ENCODE results near the gene SLC9A4. TPM values are rescaled to one million over a fixed set of nuclear protein-coding genes. Genes with fewer than 3 reads are reported as not detected.

Gene SLC9A4
- total and polyA plus RNA-seq, 2 of the 4 experiments (the other 2 are of a cell fraction), result not detected

DNA sequence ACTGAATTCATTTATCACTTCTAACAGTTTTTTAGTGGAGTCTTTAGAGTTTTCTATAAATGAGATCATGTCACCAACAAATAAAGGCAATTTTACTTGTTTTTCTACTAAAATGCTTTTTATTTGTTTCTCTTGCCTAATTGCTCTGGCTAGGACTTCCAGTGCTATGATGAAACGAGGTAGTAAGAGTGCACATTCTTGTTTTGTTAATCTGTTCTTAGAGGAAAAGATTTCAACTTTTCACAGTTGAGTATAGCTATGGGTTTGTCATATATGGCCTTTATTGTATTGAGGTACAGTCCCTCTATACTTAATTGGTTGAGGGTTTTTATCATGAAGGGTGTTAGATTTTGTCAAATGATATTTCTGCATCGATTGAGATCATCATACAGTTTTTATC, 44.5 kb upstream of the SLC9A4 start:
- H2AFZ ChIP-seq (replicated peaks; ENCODE audit: low read length, poor library complexity), result no peak overlapping the region
- no peaks in the 10 kb centered on the region for H3K4me1 ChIP-seq (ENCODE audit: control insufficient read depth, insufficient read depth, low read length)
- no peak overlapping the region for H3K14ac ChIP-seq (replicated peaks; ENCODE audit: low read depth, low read length)
- no peak overlapping the region for H3K56ac ChIP-seq (ENCODE audit: extremely low read depth, insufficient read depth, low read length)
- H3K4me3 ChIP-seq (ENCODE audit: insufficient read depth, low read depth, low read length), result no peak overlapping the region
- ChIA-PET POLR2A (ENCODE audit: unreplicated experiment) (no interaction called here), CTCF (no interaction called here)
- ATAC-seq (ENCODE audit: low read depth), result no peak
- DNase-seq, result no peak
- dilution Hi-C loops (cut with HindIII; ENCODE audit: low sequenced_read_pairs, unreplicated experiment) (no loop called here), in situ Hi-C loops (cut with MboI; ENCODE audit: low sequenced_read_pairs) (no loop called here), intact Hi-C loops (cut with micrococcal nuclease) (no loop called here)
- no peaks in the 10 kb centered on the region for H3K9me3 ChIP-seq (ENCODE audit: control insufficient read depth, insufficient read depth, low read length)
- H2AK9ac ChIP-seq (replicated peaks; ENCODE audit: low read depth, low read length, poor library complexity), result no peak overlapping the region
- no peak overlapping the region for H3K4ac ChIP-seq (ENCODE audit: low read depth, low read length)
- H3K9ac ChIP-seq (ENCODE audit: low read depth, low read length), result no peak overlapping the region
- H3K79me1 ChIP-seq (ENCODE audit: low read depth in 1 of 2, low read length in 2 of 2), result no peaks in the 10 kb centered on the region
- no TSS peak for BruUV-seq (replicated peaks)
- H2BK120ac ChIP-seq (ENCODE audit: low read depth, low read length), result no peak overlapping the region
- no peak overlapping the region for H4K91ac ChIP-seq (ENCODE audit: insufficient read depth, low read depth, low read length)
- H4K8ac ChIP-seq (ENCODE audit: low read depth in 2 of 2, low read length in 2 of 2), result no peak overlapping the region
- WGBS, 2 experiments (ENCODE audit: extremely low coverage in 2 of 2, insufficient read length in 1 of 2), result no CpG with 5 or more reads among the region's 2 CpGs
- H4K5ac ChIP-seq (ENCODE audit: low read depth, low read length), result no peak overlapping the region
- H2BK15ac ChIP-seq (ENCODE audit: low read depth, low read length), result no peak overlapping the region
- H4K20me1 ChIP-seq (ENCODE audit: insufficient read depth, low read length), result no peaks in the 10 kb centered on the region
- H2AK5ac ChIP-seq (ENCODE audit: low read depth, low read length), result no peak overlapping the region
- H2BK5ac ChIP-seq (ENCODE audit: low read depth, low read length, poor library complexity, severe bottlenecking), result no peak overlapping the region
- no peak overlapping the region for H3K23ac ChIP-seq (ENCODE audit: low read depth, low read length)
- no peak overlapping the region for H3K27ac ChIP-seq (ENCODE audit: insufficient read depth, low read length)
- TF ChIP-seq SMC3 (IDR thresholded peaks at IDR 0.05; ENCODE audit: low read depth, low read length) (no peak), FOS (IDR thresholded peaks at IDR 0.05; ENCODE audit: low read depth, low read length) (no peak), CHD1 (IDR thresholded peaks at IDR 0.05; ENCODE audit: low read depth, low read length) (no peak), RAD21 (IDR thresholded peaks at IDR 0.05; ENCODE audit: low read length) (no peak)
- H3K4me2 ChIP-seq (ENCODE audit: low read depth, low read length), result no peak overlapping the region
- H3K9me1 ChIP-seq (ENCODE audit: insufficient read depth, low read length), result no peaks in the 10 kb centered on the region
- no peaks in the 10 kb centered on the region for H3K36me3 ChIP-seq (ENCODE audit: control insufficient read depth, insufficient read depth, low read length)
- no peak overlapping the region for H3K18ac ChIP-seq (ENCODE audit: low read depth, low read length)
- no peak overlapping the region for H2BK20ac ChIP-seq (ENCODE audit: low read depth, low read length)
- peaks cover 10% of the 10 kb centered on the region for H3K27me3 ChIP-seq (ENCODE audit: control insufficient read depth, insufficient read depth, low read length)
